RCC 7860 (cell line): Measurements from ENCODE around the gene IPO13.

ENCODE experiments used
- DNase-seq: peaks from one replicate; pipeline ENCODE4 v3.0.0-alpha.2; 2015; ENCODE audit warnings: low spot score
- FAIRE-seq: peaks from 2 replicates; lab custom pipeline; 2012; peaks lifted over from hg19 to GRCh38; lab: Jason Lieb, UNC

Gene IPO13

GRCh38 chr1:43973981-43974442, 27.3 kb downstream of the IPO13 start:
- FAIRE-seq (no peak), DNase-seq (no peak)

GRCh38 chr1:43974443-43975248, 27.9 kb downstream of the IPO13 start, which contains the start of gene ATP6V0B:
ATP6V0B (plus strand) TSS chr1:43974960; CDS start chr1:43975041, 81 bp downstream.
- DNase-seq (peak; percentile 83), FAIRE-seq (no peak)

GRCh38 chr1:43975249-43975961, 28.7 kb downstream of the IPO13 start:
- FAIRE-seq (no peak), DNase-seq (no peak)

GRCh38 chr1:43976045-43976444, 29.3 kb downstream of the IPO13 start:
- no peak for DNase-seq
- FAIRE-seq, result no peak

GRCh38 chr1:43976890-43977289, 30.1 kb downstream of the IPO13 start:
- FAIRE-seq (no peak), DNase-seq (no peak)

GRCh38 chr1:43977376-43978263, 30.9 kb downstream of the IPO13 start:
- peak; percentile 67 for FAIRE-seq
- DNase-seq, result peak; percentile 86

- FAIRE-seq, result no peak
Measured at GRCh38 chr1:43978264-43978550, 31.5 kb downstream of the IPO13 start.

GRCh38 chr1:43978551-43979260, 32.0 kb downstream of the IPO13 start, which contains the start of gene B4GALT2:
B4GALT2 (plus strand) TSS chr1:43979210; CDS start chr1:43981161, 1,951 bp downstream.
- DNase-seq (no peak), FAIRE-seq (no peak)

More at GRCh38 chr1:43978264-43978550, 31.5 kb downstream of the IPO13 start:
- no peak for DNase-seq

GRCh38 chr1:43979261-43979527, 32.4 kb downstream of the IPO13 start:
- DNase-seq, result no peak
- no peak for FAIRE-seq

- DNase-seq (peak; percentile 45), FAIRE-seq (no peak)
Measured at GRCh38 chr1:43979528-43980254, 32.9 kb downstream of the IPO13 start.

- no peak for FAIRE-seq
Measured at GRCh38 chr1:43980255-43981134, 33.7 kb downstream of the IPO13 start.

GRCh38 chr1:43981135-43981491, 34.4 kb downstream of the IPO13 start:
- DNase-seq (no peak), FAIRE-seq (no peak)

More at GRCh38 chr1:43980255-43981134, 33.7 kb downstream of the IPO13 start:
- peak; percentile 53 for DNase-seq

- no peak for FAIRE-seq
Measured at GRCh38 chr1:43981636-43982035, 34.9 kb downstream of the IPO13 start.

GRCh38 chr1:43982241-43982640, 35.5 kb downstream of the IPO13 start:
- no peak for FAIRE-seq
- DNase-seq, result no peak

More at GRCh38 chr1:43981636-43982035, 34.9 kb downstream of the IPO13 start:
- DNase-seq, result no peak

GRCh38 chr1:43982808-43983207, 36.1 kb downstream of the IPO13 start:
- no peak for DNase-seq
- no peak for FAIRE-seq

- no peak for FAIRE-seq
Measured at GRCh38 chr1:43983253-43983899, 36.6 kb downstream of the IPO13 start.

GRCh38 chr1:43984855-43985254, 38.1 kb downstream of the IPO13 start:
- DNase-seq (no peak), FAIRE-seq (no peak)

More at GRCh38 chr1:43983253-43983899, 36.6 kb downstream of the IPO13 start:
- DNase-seq, result no peak

GRCh38 chr1:43985984-43986595, 39.3 kb downstream of the IPO13 start:
- FAIRE-seq (no peak), DNase-seq (no peak)
